ENCODE results near the gene NFATC2. TPM values are rescaled to one million over a fixed set of nuclear protein-coding genes. Genes with fewer than 3 reads are reported as not detected.

NFATC2 gene
- polyA plus RNA-seq, 1 experiment = 0.21 TPM

DNA sequence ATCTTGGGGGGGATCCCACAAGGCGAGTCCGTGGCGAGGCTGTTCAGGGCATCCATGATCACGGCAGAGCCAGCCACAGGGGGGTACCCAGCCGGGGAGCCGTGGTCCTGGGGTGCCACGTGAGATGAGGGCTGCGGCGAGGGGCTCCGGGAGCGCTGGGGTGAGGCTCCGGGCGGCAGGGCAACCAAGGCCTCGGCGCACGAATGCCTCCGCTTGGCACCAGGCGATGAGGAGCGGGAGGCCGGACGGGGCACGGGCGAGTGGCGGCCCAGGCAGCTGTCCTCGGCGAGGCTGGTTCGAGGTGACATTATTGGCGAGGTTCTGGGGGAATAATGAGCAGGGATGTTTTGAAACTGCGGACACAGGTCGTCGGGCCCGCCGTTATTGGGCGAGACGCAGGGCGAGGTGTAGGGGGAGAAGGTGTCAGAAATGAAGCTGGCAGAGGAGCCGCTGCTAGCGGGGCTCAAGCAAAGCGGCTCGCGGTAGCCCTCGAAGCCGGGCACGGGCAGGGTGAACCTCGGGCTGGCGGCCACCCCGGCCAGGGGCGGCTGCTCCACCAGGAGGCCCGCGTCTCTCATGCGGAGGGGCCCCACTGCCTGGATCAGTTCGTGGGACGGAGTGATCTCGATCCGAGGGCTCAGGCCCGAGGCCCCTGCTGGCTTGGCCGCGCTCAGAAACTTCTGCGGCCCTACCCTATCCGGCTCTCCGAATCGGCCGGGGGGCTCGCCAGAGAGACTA is 19.1 kb downstream of the NFATC2 start:
- no peaks in the 10 kb centered on the region for H3K36me3 ChIP-seq (ENCODE audit: control insufficient read depth, insufficient read depth, low read length)
- CTCF ChIA-PET = no interaction called here
- H3K27me3 ChIP-seq (ENCODE audit: control insufficient read depth, insufficient read depth, low read length) = no peaks in the 10 kb centered on the region
- H3K4me3 ChIP-seq (ENCODE audit: low read depth, low read length) = no peak overlapping the region
- no peak for DNase-seq (ENCODE audit: low read depth)
- POLR2A ChIA-PET = no interaction called here
- TF ChIP-seq CTCF (IDR thresholded peaks at IDR 0.05; ENCODE audit: insufficient read depth, low read depth, low read length) = no peak

- no peak for DNase-seq (ENCODE audit: low read depth)
- no peak overlapping the region for H3K4me3 ChIP-seq (ENCODE audit: low read depth, low read length)
- no peaks in the 10 kb centered on the region for H3K27me3 ChIP-seq (ENCODE audit: control insufficient read depth, insufficient read depth, low read length)
- TF ChIP-seq CTCF (IDR thresholded peaks at IDR 0.05; ENCODE audit: insufficient read depth, low read depth, low read length) = no peak
- ChIA-PET CTCF (no interaction called here), POLR2A (no interaction called here)
- H3K36me3 ChIP-seq (ENCODE audit: control insufficient read depth, insufficient read depth, low read length) = no peaks in the 10 kb centered on the region
These were observed 20.3 kb downstream of the NFATC2 start for GRCh38 chr20:51522207-51522606.

DNA sequence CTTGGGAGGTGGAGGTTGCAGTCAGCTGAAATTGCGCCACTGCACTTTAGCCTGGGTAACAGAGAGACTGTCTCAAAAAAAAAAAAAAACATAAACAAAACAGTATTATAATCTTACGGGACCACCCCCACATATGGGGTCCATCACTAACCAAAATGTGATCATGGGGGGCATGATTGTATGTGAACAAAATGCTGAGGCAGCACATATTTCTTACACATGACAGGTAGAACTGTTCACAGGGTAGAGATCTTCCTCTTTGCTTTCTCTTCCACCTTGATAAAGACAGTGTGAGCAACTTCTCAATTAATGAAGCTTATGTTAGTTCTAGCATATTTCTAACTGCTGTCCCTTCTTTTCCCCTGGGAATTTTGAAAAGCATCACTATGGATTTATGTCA is 24.7 kb downstream of the NFATC2 start:
- Histone ChIP-seq H3K27me3 (ENCODE audit: control insufficient read depth, insufficient read depth, low read length) (no peaks in the 10 kb centered on the region), H3K36me3 (ENCODE audit: control insufficient read depth, insufficient read depth, low read length) (no peaks in the 10 kb centered on the region), H3K4me3 (ENCODE audit: low read depth, low read length) (no peak overlapping the region)
- no peak for DNase-seq (ENCODE audit: low read depth)
- ChIA-PET POLR2A (no interaction called here), CTCF (no interaction called here)
- TF ChIP-seq CTCF (IDR thresholded peaks at IDR 0.05; ENCODE audit: insufficient read depth, low read depth, low read length) = no peak

DNA sequence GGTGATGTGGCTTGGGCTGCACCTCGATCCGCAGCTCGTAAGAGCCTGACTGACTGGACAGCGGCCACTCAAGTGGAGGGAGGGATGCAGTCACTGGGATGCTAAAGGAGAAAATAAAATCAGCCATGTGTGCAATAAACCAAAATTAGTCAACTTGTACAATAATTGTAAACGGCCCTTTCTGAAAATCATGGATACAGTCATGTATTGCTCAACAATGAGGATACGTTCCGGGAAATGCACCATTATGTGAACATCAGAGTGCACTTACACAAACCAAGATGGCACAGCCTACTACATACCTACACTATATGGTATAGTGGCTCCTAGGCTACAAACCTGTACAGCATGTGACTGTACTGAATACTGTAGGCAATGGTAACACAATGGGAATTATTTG is 25.7 kb downstream of the NFATC2 start:
- Histone ChIP-seq H3K4me3 (ENCODE audit: low read depth, low read length) (no peak overlapping the region), H3K36me3 (ENCODE audit: control insufficient read depth, insufficient read depth, low read length) (no peaks in the 10 kb centered on the region), H3K27me3 (ENCODE audit: control insufficient read depth, insufficient read depth, low read length) (no peaks in the 10 kb centered on the region)
- CTCF ChIA-PET = no interaction called here
- no peak for TF ChIP-seq CTCF (IDR thresholded peaks at IDR 0.05; ENCODE audit: insufficient read depth, low read depth, low read length)
- DNase-seq (ENCODE audit: low read depth) = no peak
- POLR2A ChIA-PET = no interaction called here

DNA sequence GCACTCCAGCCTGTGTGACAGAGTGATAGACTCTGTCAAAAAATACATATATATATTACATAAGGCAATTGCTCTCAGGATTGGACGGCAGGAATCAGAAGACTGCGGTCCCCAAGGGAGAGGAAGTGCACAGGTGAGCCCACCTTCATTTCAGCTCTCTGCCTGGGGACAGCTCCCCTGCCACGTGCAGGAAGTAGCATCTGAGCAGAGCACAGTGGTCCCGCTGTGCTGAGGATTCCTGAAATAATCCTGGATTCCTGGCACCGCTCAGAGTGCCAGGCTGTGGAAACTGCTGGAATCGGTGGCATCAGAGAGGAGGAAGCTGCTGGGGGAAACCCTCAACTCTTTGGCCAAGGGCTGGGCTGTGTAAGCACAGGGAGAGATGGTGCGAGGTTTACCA is 27.7 kb downstream of the NFATC2 start:
- DNase-seq (ENCODE audit: low read depth) = no peak
- Histone ChIP-seq H3K36me3 (ENCODE audit: control insufficient read depth, insufficient read depth, low read length) (no peaks in the 10 kb centered on the region), H3K4me3 (ENCODE audit: low read depth, low read length) (no peak overlapping the region), H3K27me3 (ENCODE audit: control insufficient read depth, insufficient read depth, low read length) (no peaks in the 10 kb centered on the region; the same call in 1 of the 2 replicates)
- POLR2A ChIA-PET = no interaction called here
- CTCF ChIA-PET = interaction anchor here (0.6 to 0.9 kb wide), 3 partner anchors 10 to 58 kb away, joined by 3 to 4 read pairs (median 3); no protein-coding TSS in a partner anchor
- TF ChIP-seq CTCF (IDR thresholded peaks at IDR 0.05; ENCODE audit: insufficient read depth, low read depth, low read length) = no peak
